Measurements from ENCODE around the gene HOXB5.

GRCh38 chr17:48630925-48631692 lies 37.5 kb upstream of the HOXB5 start:
- TF ChIP-seq, protein P1, sequence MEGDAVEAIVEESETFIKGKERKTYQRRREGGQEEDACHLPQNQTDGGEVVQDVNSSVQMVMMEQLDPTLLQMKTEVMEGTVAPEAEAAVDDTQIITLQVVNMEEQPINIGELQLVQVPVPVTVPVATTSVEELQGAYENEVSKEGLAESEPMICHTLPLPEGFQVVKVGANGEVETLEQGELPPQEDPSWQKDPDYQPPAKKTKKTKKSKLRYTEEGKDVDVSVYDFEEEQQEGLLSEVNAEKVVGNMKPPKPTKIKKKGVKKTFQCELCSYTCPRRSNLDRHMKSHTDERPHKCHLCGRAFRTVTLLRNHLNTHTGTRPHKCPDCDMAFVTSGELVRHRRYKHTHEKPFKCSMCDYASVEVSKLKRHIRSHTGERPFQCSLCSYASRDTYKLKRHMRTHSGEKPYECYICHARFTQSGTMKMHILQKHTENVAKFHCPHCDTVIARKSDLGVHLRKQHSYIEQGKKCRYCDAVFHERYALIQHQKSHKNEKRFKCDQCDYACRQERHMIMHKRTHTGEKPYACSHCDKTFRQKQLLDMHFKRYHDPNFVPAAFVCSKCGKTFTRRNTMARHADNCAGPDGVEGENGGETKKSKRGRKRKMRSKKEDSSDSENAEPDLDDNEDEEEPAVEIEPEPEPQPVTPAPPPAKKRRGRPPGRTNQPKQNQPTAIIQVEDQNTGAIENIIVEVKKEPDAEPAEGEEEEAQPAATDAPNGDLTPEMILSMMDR (conservative IDR thresholded peaks at IDR 0.05 in 1 of 2, IDR thresholded peaks at IDR 0.05 in 1 of 2; ENCODE audit: extremely low read depth in 1 of 2, insufficient read depth in 1 of 2, low read depth in 1 of 2, low read length in 2 of 2): no peak
- no peak for TF ChIP-seq EZH2 (IDR thresholded peaks at IDR 0.05; ENCODE audit: borderline replicate concordance, low read length)
